Panc1 (cell line): ENCODE results near the gene TYW1B. TPM values are rescaled to one million over a fixed set of nuclear protein-coding genes. Genes with fewer than 3 reads are reported as not detected.
"Not testable (repeated sequence)": the region's sequence is repeated elsewhere in the genome, so short reads cannot be mapped to it uniquely, and the experiment has no call there.

ENCODE experiments used
- ATAC-seq: fragments of 200-7000 bp; cut with Tn5 transposase; 2 replicates; pipeline ENCODE4 v1.9.1; 2020; ENCODE audit warnings: mild to moderate bottlenecking, moderate library complexity
- BruUV-seq: library from RNA; stranded (reverse); fragments of 400-500 nt; replicated peaks from 2 replicates; lab custom pipeline; 2021; lab: Mats Ljungman, UMichigan
- CTCF ChIA-PET: fragments of 300-600 bp; sonication (Branson Sonifier 250); formaldehyde crosslinking; loops from one replicate; lab custom pipeline; 2022; ENCODE audit warnings: antibody characterized with exemption; lab: Charles Lee
- POLR2A ChIA-PET: fragments of 300-600 bp; sonication (Branson Sonifier 250); formaldehyde crosslinking; loops from one replicate; lab custom pipeline; 2022; ENCODE audit warnings: antibody characterized with exemption; lab: Charles Lee
- DNase-seq: peaks from one replicate; pipeline ENCODE4 v3.0.0-alpha.2; 2010; ENCODE audit warnings: low read depth, low spot score
- H3K27ac ChIP-seq: 2 replicates; pipeline ENCODE4 v1.5.1; 2011; ENCODE audit warnings: mild to moderate bottlenecking, low read length, inconsistent platforms
- H3K27me3 ChIP-seq: fragments of 200-500 bp; sonication (Bioruptor generic); 2 replicates; pipeline ENCODE4 v1.6.0; 2014; ENCODE audit warnings: low read length, inconsistent platforms; ENCODE audit not compliant: control insufficient read depth, insufficient read depth
- H3K36me3 ChIP-seq: fragments of 200-500 bp; sonication (Bioruptor generic); 2 replicates; pipeline ENCODE4 v1.5.1; 2014; ENCODE audit warnings: inconsistent platforms, mild to moderate bottlenecking, low read length, moderate library complexity; ENCODE audit not compliant: control insufficient read depth, insufficient read depth
- H3K4me1 ChIP-seq: 2 replicates; pipeline ENCODE4 v1.5.1; 2011; ENCODE audit warnings: inconsistent platforms, mild to moderate bottlenecking, low read length, moderate library complexity; ENCODE audit not compliant: control insufficient read depth, insufficient read depth
- H3K4me3 ChIP-seq, 2 experiments: 2 replicates each; pipeline ENCODE4 v1.5.1; 2011 to 2012; ENCODE audit warnings: low read depth in 2 of 2, low read length in 2 of 2, mild to moderate bottlenecking in 2 of 2, inconsistent platforms in 1 of 2, moderate library complexity in 1 of 2
- H3K9me3 ChIP-seq: fragments of 200-500 bp; sonication (Bioruptor generic); 2 replicates; pipeline ENCODE4 v1.5.1; 2014; ENCODE audit warnings: low read depth, mild to moderate bottlenecking, inconsistent platforms, low read length, moderate library complexity; ENCODE audit not compliant: control insufficient read depth, insufficient read depth
- POLR2AphosphoS5 ChIP-seq: IDR thresholded peaks from 2 replicates; pipeline ENCODE4 v1.6.1; 2012; ENCODE audit warnings: mild to moderate bottlenecking, low read depth, low read length, moderate library complexity
- REST ChIP-seq, 2 experiments: IDR thresholded peaks; 2 replicates each; pipeline ENCODE4 v1.6.1; 2011 to 2012; ENCODE audit warnings: low read depth in 2 of 2, control low read depth in 1 of 2, low read length in 1 of 2, mild to moderate bottlenecking in 1 of 2, moderate library complexity in 1 of 2; ENCODE audit not compliant: insufficient read depth in 1 of 2
- SIN3A ChIP-seq: IDR thresholded peaks from 2 replicates; pipeline ENCODE4 v1.6.1; 2012; ENCODE audit warnings: low read depth, mild to moderate bottlenecking, low read length, moderate library complexity, borderline replicate concordance; ENCODE audit not compliant: insufficient read depth
- TCF7L2 ChIP-seq: IDR thresholded peaks from 2 replicates; pipeline ENCODE4 v1.6.1; 2011; ENCODE audit warnings: mild to moderate bottlenecking, low read depth, low read length, inconsistent platforms
- in situ Hi-C: cut with HindIII; loops from 2 replicates; pipeline ENCODE4 v1.10.0; 2016; ENCODE audit warnings: low sequenced_read_pairs, low pct_unique_long_range_greater_than_20kb
- intact Hi-C: fragments of 100-400 bp; cut with micrococcal nuclease; formaldehyde crosslinking; loops from one replicate; pipeline ENCODE4 v1.10.0; 2022; ENCODE audit not compliant: unreplicated experiment
- total RNA-seq: library from RNA; stranded (reverse); gene quantifications from one replicate; pipeline ENCODE4 v1.2.1, GENCODE V29; 2021; ENCODE audit not compliant: unreplicated experiment
- TF ChIP-seq, protein P1 (sequence below): fragments of 450-650 bp; IDR thresholded peaks from 2 replicates; pipeline ENCODE4 v1.5.1; 2017; ENCODE audit warnings: mild to moderate bottlenecking

The TYW1B gene
- total RNA-seq, 1 experiment from 2014 or later: 2.3 TPM

DNA sequence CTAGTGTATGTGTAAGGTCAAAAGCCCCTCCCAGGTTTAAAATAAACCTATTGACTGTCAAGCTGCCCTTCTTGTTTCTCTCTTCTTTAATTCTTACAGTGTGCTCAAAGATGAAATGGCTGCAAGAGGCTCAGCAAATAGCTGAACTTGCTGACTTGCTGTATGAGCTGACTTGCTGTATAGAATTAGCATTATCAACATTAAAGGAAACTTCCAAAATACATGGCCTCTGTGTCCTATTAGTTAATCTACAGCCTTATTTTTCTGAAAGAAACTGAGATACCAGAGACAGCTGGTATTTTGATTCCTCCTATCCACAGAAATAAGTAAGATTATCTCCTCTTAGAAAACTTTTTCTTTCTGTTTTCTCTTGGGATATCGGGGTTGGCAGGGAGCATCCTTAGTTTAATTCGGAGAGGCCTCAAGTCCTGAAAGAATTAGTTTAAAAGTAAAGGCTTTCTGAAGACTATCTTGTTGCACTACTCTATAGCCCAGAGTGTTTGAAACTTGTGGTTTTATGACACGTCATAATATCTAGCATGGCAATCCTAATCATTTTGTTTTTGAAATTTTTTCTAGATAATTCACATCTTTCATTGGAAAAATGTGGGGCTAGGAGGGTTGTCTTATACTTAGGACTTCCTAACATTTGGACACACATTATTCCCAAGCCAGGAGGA lies 119.5 kb downstream of the TYW1B start:
- H3K27me3 ChIP-seq, H3K27ac ChIP-seq, POLR2A ChIA-PET, intact Hi-C loops, ATAC-seq, H3K4me1 ChIP-seq, DNase-seq, BruUV-seq, H3K36me3 ChIP-seq, H3K9me3 ChIP-seq, in situ Hi-C loops, CTCF ChIA-PET, H3K4me3 ChIP-seq: not testable (repeated sequence)

DNA sequence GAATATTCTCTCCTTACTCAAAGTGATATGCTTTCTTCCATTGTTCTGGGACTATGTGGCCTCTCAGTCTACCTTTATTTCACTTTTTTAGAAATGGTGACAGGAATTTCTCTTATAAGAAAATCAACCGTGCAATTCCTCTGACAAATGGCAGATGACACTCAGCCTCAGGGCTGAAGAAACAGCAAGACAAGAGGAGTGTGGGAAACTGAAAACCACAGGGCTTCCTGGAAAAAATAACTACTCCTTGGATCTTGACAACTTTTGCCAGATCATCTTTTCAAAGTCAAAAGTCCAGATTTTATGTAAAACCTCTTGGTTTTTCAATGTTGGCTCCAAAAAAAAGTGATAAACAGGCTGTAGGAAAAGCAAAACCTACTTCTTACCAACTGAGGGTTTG lies 121.5 kb downstream of the TYW1B start:
- intact Hi-C loops: no loop called here

DNA sequence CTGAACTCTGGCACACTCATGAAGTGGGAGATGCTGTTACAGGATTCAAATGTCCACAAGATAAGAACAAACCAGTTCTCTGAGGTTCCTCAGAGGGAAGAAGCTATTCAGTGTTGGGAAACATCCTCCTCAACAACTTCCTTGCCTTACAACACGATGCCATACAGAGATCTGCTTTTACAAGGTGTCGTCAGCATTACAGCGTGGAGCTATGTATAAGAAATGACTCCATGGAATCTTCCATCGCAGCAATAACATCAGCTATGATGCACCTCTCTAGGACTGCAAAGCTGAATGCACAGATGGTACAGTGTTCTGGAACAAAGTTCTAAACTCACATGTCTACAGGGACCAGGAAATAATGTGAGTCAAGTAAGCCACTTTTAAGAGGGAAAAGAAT lies 122.3 kb downstream of the TYW1B start:
- in situ Hi-C loops, H3K27ac ChIP-seq, H3K27me3 ChIP-seq, H3K9me3 ChIP-seq, intact Hi-C loops, H3K36me3 ChIP-seq, H3K4me3 ChIP-seq, POLR2A ChIA-PET, BruUV-seq, ATAC-seq, CTCF ChIA-PET, DNase-seq, H3K4me1 ChIP-seq: not testable (repeated sequence)

More for the DNA sequence above, 121.5 kb downstream of the TYW1B start:
- no peak overlapping the region for H3K4me3 ChIP-seq
- H3K9me3 ChIP-seq: no peaks in the 10 kb centered on the region
- ATAC-seq: no peak
- in situ Hi-C loops: no loop called here
- no peaks in the 10 kb centered on the region for H3K27me3 ChIP-seq
- POLR2A ChIA-PET: no interaction called here
- no TSS peak for BruUV-seq
- TF ChIP-seq REST (IDR thresholded peaks at IDR 0.05; ENCODE audit: insufficient read depth in 1 of 2, low read depth in 2 of 2, low read length in 1 of 2) (no peak), POLR2AphosphoS5 (no peak), TCF7L2 (no peak), SIN3A (no peak)
- TF ChIP-seq, protein P1, sequence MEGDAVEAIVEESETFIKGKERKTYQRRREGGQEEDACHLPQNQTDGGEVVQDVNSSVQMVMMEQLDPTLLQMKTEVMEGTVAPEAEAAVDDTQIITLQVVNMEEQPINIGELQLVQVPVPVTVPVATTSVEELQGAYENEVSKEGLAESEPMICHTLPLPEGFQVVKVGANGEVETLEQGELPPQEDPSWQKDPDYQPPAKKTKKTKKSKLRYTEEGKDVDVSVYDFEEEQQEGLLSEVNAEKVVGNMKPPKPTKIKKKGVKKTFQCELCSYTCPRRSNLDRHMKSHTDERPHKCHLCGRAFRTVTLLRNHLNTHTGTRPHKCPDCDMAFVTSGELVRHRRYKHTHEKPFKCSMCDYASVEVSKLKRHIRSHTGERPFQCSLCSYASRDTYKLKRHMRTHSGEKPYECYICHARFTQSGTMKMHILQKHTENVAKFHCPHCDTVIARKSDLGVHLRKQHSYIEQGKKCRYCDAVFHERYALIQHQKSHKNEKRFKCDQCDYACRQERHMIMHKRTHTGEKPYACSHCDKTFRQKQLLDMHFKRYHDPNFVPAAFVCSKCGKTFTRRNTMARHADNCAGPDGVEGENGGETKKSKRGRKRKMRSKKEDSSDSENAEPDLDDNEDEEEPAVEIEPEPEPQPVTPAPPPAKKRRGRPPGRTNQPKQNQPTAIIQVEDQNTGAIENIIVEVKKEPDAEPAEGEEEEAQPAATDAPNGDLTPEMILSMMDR: no peak
- H3K27ac ChIP-seq: no peak overlapping the region
- H3K4me1 ChIP-seq: no peaks in the 10 kb centered on the region
- H3K36me3 ChIP-seq: no peaks in the 10 kb centered on the region
- DNase-seq: no peak
- CTCF ChIA-PET: no interaction called here
